Chondrocyte (in vitro differentiated cells): ENCODE measurements around the gene DTNBP1. TPM values are rescaled to one million over a fixed set of nuclear protein-coding genes. Genes with fewer than 3 reads are reported as not detected.

Experiments
- DNase-seq: peaks from one replicate; pipeline ENCODE4 v3.0.0; 2021; ENCODE audit warnings: mixed read lengths, low spot score
- H3K27ac Mint-ChIP-seq: one replicate; pipeline ENCODE4 v1.8.0; 2021; ENCODE audit warnings: mild to moderate bottlenecking, moderate library complexity, mixed read lengths; ENCODE audit not compliant: unreplicated experiment
- H3K27me3 Mint-ChIP-seq: 2 replicates; pipeline ENCODE4 v1.8.0; 2021; ENCODE audit warnings: low read depth, mixed read lengths
- H3K36me3 Mint-ChIP-seq: 2 replicates; pipeline ENCODE4 v1.8.0; 2021; ENCODE audit warnings: low read depth, mixed read lengths
- H3K4me1 Mint-ChIP-seq: 2 replicates; pipeline ENCODE4 v1.8.0; 2021; ENCODE audit warnings: low read depth, mild to moderate bottlenecking, mixed read lengths
- H3K4me3 Mint-ChIP-seq: one replicate; pipeline ENCODE4 v1.8.0; 2021; ENCODE audit warnings: mild to moderate bottlenecking, moderate library complexity, mixed read lengths; ENCODE audit not compliant: unreplicated experiment
- H3K9me3 Mint-ChIP-seq: 2 replicates; pipeline ENCODE4 v1.8.0; 2021; ENCODE audit warnings: low read depth, mixed read lengths
- total RNA-seq: library from RNA; stranded (reverse); gene quantifications from 3 replicates; pipeline ENCODE4 v1.2.1, GENCODE V29; 2021
- TF ChIP-seq, protein P1 (sequence below): fragments of 200-600 bp; sonication (generic); IDR thresholded peaks from 2 replicates; pipeline ENCODE4 v1.5.0; 2021; ENCODE audit warnings: antibody characterized with exemption, mild to moderate bottlenecking, moderate library complexity

The DTNBP1 gene
- total RNA-seq, 1 donor from 2014 or later, result 18.0 TPM

DNA sequence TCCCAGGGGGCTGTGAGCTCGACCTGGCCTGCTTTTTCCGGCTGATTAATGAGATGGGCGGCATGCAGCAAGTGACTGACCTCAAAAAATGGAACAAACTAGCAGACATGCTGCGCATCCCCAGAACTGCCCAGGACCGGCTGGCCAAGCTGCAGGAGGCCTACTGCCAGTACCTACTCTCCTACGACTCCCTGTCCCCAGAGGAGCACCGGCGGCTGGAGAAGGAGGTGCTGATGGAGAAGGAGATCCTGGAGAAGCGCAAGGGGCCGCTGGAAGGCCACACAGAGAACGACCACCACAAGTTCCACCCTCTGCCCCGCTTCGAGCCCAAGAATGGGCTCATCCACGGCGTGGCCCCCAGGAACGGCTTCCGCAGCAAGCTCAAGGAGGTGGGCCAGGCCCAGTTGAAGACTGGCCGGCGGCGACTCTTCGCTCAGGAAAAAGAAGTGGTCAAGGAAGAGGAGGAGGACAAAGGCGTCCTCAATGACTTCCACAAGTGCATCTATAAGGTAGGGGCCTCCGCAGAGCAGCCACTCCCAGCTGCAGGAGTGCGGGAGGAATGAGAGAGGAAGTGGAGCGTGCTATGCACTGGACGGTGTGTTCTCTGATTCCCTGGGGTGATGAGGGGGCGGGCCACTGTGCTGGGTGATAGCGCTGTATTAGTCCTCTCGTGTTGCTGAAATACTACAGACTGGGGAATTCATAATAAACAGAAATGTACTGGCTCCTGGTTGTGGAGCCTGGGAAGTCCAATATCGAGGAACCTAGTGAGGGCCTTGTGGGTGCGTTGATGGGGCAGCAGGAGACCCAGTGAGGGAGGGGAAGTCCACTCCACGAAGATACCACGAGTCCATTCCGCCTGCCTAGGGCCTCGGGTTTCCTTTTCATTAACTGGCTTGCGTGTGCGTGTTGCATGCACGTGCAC is 161.7 kb downstream of the DTNBP1 start:
- H3K27ac Mint-ChIP-seq, result no peak overlapping the region
- DNase-seq, result peak; percentile 78
- TF ChIP-seq, protein P1, sequence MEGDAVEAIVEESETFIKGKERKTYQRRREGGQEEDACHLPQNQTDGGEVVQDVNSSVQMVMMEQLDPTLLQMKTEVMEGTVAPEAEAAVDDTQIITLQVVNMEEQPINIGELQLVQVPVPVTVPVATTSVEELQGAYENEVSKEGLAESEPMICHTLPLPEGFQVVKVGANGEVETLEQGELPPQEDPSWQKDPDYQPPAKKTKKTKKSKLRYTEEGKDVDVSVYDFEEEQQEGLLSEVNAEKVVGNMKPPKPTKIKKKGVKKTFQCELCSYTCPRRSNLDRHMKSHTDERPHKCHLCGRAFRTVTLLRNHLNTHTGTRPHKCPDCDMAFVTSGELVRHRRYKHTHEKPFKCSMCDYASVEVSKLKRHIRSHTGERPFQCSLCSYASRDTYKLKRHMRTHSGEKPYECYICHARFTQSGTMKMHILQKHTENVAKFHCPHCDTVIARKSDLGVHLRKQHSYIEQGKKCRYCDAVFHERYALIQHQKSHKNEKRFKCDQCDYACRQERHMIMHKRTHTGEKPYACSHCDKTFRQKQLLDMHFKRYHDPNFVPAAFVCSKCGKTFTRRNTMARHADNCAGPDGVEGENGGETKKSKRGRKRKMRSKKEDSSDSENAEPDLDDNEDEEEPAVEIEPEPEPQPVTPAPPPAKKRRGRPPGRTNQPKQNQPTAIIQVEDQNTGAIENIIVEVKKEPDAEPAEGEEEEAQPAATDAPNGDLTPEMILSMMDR, result no peak
- H3K9me3 Mint-ChIP-seq, result no peaks in the 10 kb centered on the region
- peaks cover 10% of the 10 kb centered on the region for H3K36me3 Mint-ChIP-seq
- H3K27me3 Mint-ChIP-seq, result no peaks in the 10 kb centered on the region
- peaks cover 42% of the 10 kb centered on the region for H3K4me1 Mint-ChIP-seq
- no peak overlapping the region for H3K4me3 Mint-ChIP-seq

DNA sequence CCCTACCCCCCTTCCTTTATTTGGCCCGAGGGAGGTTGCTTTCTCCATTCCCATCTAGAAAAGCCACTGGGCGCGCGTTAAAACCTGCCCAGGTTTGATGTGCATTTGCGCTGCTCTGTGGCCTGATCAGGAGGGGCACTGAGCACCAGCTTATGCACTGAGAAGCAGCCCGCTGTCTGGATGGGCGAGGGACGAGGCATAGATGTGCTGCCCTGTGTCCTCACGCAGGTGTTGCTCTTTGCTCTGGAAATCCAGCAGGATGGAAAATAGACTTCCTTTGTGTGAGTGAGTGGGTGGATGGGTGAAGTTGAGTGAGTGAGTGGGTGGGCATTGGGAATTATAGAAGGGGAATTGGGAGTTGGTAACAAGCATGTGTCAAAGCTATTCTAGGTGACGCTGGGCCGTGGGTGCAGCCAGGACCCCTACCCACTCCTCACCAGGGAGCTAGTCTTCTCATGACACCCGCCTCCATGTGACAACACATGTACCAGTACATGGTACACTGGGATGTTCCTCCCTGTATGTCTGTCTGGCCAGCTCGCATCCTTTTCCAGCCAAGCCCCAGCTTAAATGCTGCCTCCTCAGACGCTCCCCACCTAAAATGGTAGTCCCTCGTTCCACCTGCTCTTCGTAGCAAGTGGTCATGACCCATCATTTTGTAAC is 162.6 kb downstream of the DTNBP1 start:
- no peak overlapping the region for H3K27ac Mint-ChIP-seq

DNA sequence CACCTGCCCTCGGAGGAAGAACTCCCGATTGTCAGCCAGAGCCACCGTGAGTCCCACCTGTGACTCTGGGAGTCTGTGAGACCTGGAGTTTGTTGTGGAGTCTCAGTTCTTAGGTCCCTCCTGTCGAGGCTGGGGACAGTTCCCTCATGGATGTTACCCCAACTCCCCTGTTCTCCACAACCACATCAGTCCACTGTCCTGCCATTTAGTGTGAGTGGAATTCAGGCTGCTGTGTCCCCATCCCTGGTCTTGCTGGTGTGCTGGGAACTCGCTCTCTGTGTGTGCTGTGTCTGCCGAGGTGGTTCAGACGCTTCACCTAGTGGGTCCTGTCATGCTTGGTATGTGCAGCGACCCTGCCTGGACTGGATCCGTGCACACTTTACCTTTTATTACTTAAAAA is 163.2 kb downstream of the DTNBP1 start:
- Mint-ChIP-seq H3K9me3 (no peaks in the 10 kb centered on the region), H3K4me1 (peaks cover 42% of the 10 kb centered on the region), H3K27ac (no peak overlapping the region), H3K36me3 (peaks cover 12% of the 10 kb centered on the region), H3K4me3 (no peak overlapping the region), H3K27me3 (no peaks in the 10 kb centered on the region)
- TF ChIP-seq, protein P1, result no peak
- no peak for DNase-seq

More for the DNA sequence above, 162.6 kb downstream of the DTNBP1 start:
- Mint-ChIP-seq H3K4me1 (peaks cover 44% of the 10 kb centered on the region), H3K36me3 (peaks cover 12% of the 10 kb centered on the region), H3K27me3 (no peaks in the 10 kb centered on the region), H3K9me3 (no peaks in the 10 kb centered on the region), H3K4me3 (no peak overlapping the region)
- DNase-seq, result no peak
- TF ChIP-seq, protein P1, result no peak

GRCh38 chr6:15499125-15499524 is 163.7 kb downstream of the DTNBP1 start:
- Mint-ChIP-seq H3K27me3 (no peaks in the 10 kb centered on the region), H3K4me3 (no peak overlapping the region), H3K4me1 (peaks cover 38% of the 10 kb centered on the region), H3K9me3 (no peaks in the 10 kb centered on the region), H3K27ac (no peak overlapping the region), H3K36me3 (peaks cover 12% of the 10 kb centered on the region)
- DNase-seq, result no peak
- TF ChIP-seq, protein P1, result no peak

DNA sequence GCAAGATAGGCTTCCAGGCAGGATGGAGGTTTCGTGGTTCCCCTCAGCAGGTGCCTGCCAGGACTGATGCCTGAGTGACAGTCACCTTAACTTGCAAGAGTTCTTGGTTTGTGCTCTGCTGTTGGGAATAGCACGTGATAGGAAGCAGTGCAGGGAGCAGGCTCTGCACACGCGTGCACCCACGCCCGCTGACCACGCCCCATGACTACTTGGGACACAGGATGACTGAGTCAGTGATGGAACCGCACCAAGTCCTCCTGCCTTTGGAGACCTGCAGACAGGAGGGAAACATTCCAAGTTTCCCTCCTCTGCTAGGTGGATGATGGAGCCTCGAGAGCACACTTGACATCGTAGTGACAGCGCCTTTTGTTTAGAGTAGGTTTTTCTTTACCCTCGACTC is 164.2 kb downstream of the DTNBP1 start:
- Mint-ChIP-seq H3K27me3 (no peaks in the 10 kb centered on the region), H3K9me3 (no peaks in the 10 kb centered on the region), H3K36me3 (peaks cover 12% of the 10 kb centered on the region), H3K4me1 (peaks cover 41% of the 10 kb centered on the region), H3K27ac (no peak overlapping the region), H3K4me3 (no peak overlapping the region)
- DNase-seq, result no peak
- TF ChIP-seq, protein P1, result no peak
